AG09309 (cell line): ENCODE measurements around the gene RAB34.

ENCODE experiments used
- DNase-seq: peaks from one replicate; pipeline ENCODE4 v3.0.0-alpha.2; 2010; ENCODE audit warnings: low read depth
- H3K4me3 ChIP-seq: 2 replicates; pipeline ENCODE4 v1.5.1; 2011; ENCODE audit warnings: mild to moderate bottlenecking, low read depth, low read length, moderate library complexity; ENCODE audit not compliant: control insufficient read depth
- TF ChIP-seq, protein P1 (sequence below): IDR thresholded peaks from 2 replicates; pipeline ENCODE4 v1.5.1; 2011; ENCODE audit warnings: mild to moderate bottlenecking, low read depth, low read length, inconsistent platforms; ENCODE audit not compliant: insufficient read depth, control insufficient read depth; ENCODE audit errors: missing control alignments

Gene RAB34

GRCh38 chr17:28707339-28707720 lies 10.3 kb downstream of the RAB34 start:
- TF ChIP-seq, protein P1, sequence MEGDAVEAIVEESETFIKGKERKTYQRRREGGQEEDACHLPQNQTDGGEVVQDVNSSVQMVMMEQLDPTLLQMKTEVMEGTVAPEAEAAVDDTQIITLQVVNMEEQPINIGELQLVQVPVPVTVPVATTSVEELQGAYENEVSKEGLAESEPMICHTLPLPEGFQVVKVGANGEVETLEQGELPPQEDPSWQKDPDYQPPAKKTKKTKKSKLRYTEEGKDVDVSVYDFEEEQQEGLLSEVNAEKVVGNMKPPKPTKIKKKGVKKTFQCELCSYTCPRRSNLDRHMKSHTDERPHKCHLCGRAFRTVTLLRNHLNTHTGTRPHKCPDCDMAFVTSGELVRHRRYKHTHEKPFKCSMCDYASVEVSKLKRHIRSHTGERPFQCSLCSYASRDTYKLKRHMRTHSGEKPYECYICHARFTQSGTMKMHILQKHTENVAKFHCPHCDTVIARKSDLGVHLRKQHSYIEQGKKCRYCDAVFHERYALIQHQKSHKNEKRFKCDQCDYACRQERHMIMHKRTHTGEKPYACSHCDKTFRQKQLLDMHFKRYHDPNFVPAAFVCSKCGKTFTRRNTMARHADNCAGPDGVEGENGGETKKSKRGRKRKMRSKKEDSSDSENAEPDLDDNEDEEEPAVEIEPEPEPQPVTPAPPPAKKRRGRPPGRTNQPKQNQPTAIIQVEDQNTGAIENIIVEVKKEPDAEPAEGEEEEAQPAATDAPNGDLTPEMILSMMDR: no peak
- DNase-seq: no peak
- no peak overlapping the region for H3K4me3 ChIP-seq

- no peak for DNase-seq
- no peak overlapping the region for H3K4me3 ChIP-seq
- TF ChIP-seq, protein P1: no peak
Observed at GRCh38 chr17:28706471-28707338, 11.0 kb downstream of the RAB34 start.

GRCh38 chr17:28705728-28706334 lies 11.8 kb downstream of the RAB34 start:
- DNase-seq: no peak
- TF ChIP-seq, protein P1: no peak
- H3K4me3 ChIP-seq: no peak overlapping the region

- H3K4me3 ChIP-seq: no peak overlapping the region
- no peak for DNase-seq
- TF ChIP-seq, protein P1: no peak
Observed at GRCh38 chr17:28705074-28705659, 12.5 kb downstream of the RAB34 start.

GRCh38 chr17:28704219-28704858 lies 13.3 kb downstream of the RAB34 start:
- no peak for DNase-seq
- TF ChIP-seq, protein P1: no peak
- no peak overlapping the region for H3K4me3 ChIP-seq

DNA sequence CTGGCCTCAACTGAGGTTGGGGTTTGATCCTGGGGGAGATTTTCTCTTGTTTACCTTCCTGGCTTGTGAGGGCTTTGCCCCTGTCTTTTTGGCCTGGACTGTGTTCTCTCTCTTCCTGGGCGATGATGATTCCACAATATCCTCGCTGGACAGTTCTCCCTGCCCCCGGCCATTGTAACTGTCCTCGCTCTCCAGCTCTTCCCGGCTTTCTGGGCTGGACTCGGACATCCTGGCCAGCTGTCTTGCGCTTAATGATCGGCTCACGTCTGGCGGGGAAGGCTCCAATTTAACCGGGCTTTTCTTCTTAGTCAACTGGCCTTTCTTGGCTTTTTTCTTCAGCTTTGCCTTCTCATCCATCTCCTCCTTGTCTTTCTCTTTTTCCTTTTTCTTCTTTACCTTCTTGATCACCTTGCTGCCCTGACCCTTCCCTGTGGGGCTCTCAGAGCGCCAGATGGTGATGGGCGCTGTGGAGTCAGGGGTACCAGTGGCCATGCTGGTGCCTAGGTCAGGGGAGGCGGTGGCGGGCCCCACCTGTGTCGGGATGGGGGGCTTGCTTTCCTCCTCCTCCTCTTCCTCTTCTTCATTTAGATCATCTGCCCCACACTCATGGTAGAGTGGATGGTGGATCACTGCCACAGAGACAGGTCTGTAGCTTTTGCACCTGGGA lies 14.0 kb downstream of the RAB34 start:
- no peak overlapping the region for H3K4me3 ChIP-seq
- TF ChIP-seq, protein P1: no peak
- no peak for DNase-seq
